IPS DF 4.7 (cell line): ENCODE measurements around the gene OR10G7.
"Not testable (repeated sequence)": the region's sequence is repeated elsewhere in the genome, so short reads cannot be mapped to it uniquely, and the experiment has no call there.

Source experiments
- DNase-seq: peaks from one replicate; pipeline ENCODE4 v3.0.0-alpha.2; 2013; ENCODE audit warnings: low spot score; ENCODE audit errors: extremely low read depth

The OR10G7 gene

DNA sequence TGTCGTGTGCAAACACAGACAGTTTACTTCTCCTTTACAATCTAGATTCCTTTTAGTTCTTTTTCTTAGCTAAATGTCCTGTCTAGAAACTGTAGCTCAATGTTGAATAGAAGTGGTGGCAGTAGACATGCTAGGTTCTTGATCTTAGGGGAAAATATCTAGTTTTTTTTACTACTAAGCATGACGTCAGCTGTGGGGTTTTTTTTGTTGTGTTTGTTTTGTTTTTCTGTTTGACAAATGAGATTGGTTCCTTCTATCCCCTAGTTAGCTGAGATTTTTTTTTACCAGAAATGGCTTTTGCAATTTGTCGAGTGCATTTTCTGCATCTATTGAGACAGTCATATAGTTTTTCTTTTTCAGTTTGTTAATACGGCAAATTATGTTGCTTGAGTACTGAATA lies 2.3 kb upstream of the OR10G7 start:
- DNase-seq = no peak

GRCh38 chr11:124039557-124039956 lies 1.6 kb downstream of the OR10G7 start:
- no peak for DNase-seq

GRCh38 chr11:124036666-124037065 lies 4.5 kb downstream of the OR10G7 start:
- no peak for DNase-seq

DNA sequence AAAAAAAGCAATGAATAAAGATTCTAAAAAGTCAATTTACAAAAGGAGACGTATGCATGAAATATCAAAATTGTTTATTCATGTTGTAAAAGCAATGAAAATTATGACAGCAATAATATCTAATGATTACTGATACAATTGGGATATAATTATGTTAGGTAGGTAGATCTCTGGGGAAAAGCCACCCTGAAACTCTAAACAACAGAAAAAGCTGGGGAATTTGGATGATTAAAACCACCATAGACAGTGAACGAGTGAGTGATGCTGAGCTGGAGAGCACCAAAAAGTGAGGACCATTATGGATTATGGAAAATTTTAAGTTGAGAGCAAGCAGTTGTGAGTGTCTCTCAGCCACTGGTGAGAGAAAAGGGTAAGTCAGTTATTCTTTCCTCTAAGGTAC lies 14.6 kb downstream of the OR10G7 start, which contains the start of gene OR10G8:
OR10G8 (plus strand) TSS at position 301 of the 400 bp plus-strand sequence. CDS start 2,825 bp downstream, outside the sequence.
- DNase-seq = no peak

- not testable (repeated sequence) for DNase-seq
Measured at GRCh38 chr11:124015837-124016236, 25.3 kb downstream of the OR10G7 start.

DNA sequence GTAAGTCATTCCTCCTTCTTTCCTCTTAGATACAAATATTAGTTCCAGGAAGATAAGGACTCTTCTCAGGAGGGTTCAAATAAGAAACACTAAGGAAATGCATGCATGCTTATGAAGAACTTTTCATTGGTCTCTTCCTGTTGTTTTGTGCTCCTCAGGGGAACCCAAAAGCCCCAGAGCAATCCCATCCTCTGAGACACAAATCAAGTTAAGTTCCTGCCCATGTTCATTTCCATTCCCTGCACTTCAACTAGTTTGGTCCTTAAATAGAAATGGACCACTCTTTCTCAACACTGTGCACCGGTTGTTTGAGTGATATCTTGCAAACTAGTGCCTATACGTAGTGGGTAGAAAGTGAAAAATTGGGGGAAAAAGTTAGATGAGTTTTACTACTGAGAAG lies 28.4 kb downstream of the OR10G7 start, which contains the start of gene OR10G4:
OR10G4 (plus strand) TSS at position 301 of the 400 bp plus-strand sequence. CDS start 2,578 bp downstream, outside the sequence.
- no peak for DNase-seq

GRCh38 chr11:123995119-123995518 lies 46.0 kb downstream of the OR10G7 start, which contains the start of gene OR10G6:
Gene OR10G6, minus strand, starts transcription at chr11:123995161. Its CDS starts 0 bp downstream, at chr11:123995161.
- no peak for DNase-seq
